HepG2 (cell line): ENCODE data around the gene NCKAP1. TPM values are rescaled to one million over a fixed set of nuclear protein-coding genes. Genes with fewer than 3 reads are reported as not detected.

Source experiments
- DRAP1 ChIP-seq: IDR thresholded peaks from 2 replicates; pipeline ENCODE4 v1.6.1; 2016; ENCODE audit warnings: missing genetic modification reagents, missing compliant biosample characterization
- HIC2 ChIP-seq: sonication (generic); formaldehyde crosslinking; IDR thresholded peaks from 2 replicates; pipeline ENCODE4 v1.9.0; 2022; ENCODE audit warnings: low read depth, missing genetic modification reagents
- IRF2 ChIP-seq: IDR thresholded peaks from 2 replicates; pipeline ENCODE4 v1.6.1; 2018; ENCODE audit warnings: missing genetic modification reagents, missing compliant biosample characterization
- NFKB2 ChIP-seq: sonication (generic); formaldehyde crosslinking; IDR thresholded peaks from 2 replicates; pipeline ENCODE4 v1.4.0; 2020; ENCODE audit warnings: missing genetic modification reagents, borderline replicate concordance
- PATZ1 ChIP-seq: sonication (generic); formaldehyde crosslinking; IDR thresholded peaks from 2 replicates; pipeline ENCODE4 v1.4.0; 2020; ENCODE audit warnings: missing genetic modification reagents
- POGZ ChIP-seq: sonication (generic); formaldehyde crosslinking; IDR thresholded peaks from 2 replicates; pipeline ENCODE4 v1.4.0; 2020; ENCODE audit warnings: mild to moderate bottlenecking, missing genetic modification reagents
- RAD51 ChIP-seq: fragments of 450-650 bp; IDR thresholded peaks from 2 replicates; pipeline ENCODE4 v1.6.1; 2016; ENCODE audit warnings: borderline replicate concordance
- SP1 ChIP-seq, 2 experiments: fragments of 450-650 bp in 1 of 2; sonication (generic) in 1 of 2; formaldehyde crosslinking in 1 of 2; IDR thresholded peaks; 2 replicates each; pipeline versions ENCODE4 v1.4.0 to v1.6.1; 2016 to 2020; ENCODE audit warnings: missing genetic modification reagents in 1 of 2
- SSRP1 ChIP-seq: IDR thresholded peaks from 2 replicates; pipeline ENCODE4 v1.6.1; 2016; ENCODE audit warnings: control low read depth
- SUZ12 ChIP-seq: fragments of 150-350 bp; IDR thresholded peaks from 2 replicates; pipeline ENCODE4 v1.6.1; 2014; ENCODE audit warnings: low read depth, low read length
- TFE3 ChIP-seq: IDR thresholded peaks from 2 replicates; pipeline ENCODE4 v1.6.1; 2016
- ZBTB44 ChIP-seq: sonication (generic); formaldehyde crosslinking; IDR thresholded peaks from 2 replicates; pipeline ENCODE4 v1.4.0; 2020; ENCODE audit warnings: missing genetic modification reagents
- ZFP82 ChIP-seq: sonication (generic); formaldehyde crosslinking; IDR thresholded peaks from 2 replicates; pipeline ENCODE4 v1.5.1; 2020; ENCODE audit warnings: mild to moderate bottlenecking, missing genetic modification reagents, borderline replicate concordance
- ZNF160 ChIP-seq: sonication (generic); formaldehyde crosslinking; IDR thresholded peaks from 2 replicates; pipeline ENCODE4 v1.8.0; 2022; ENCODE audit warnings: mild to moderate bottlenecking, inconsistent platforms, missing genetic modification reagents
- ZNF337 ChIP-seq: sonication (generic); formaldehyde crosslinking; IDR thresholded peaks from 2 replicates; pipeline ENCODE4 v1.5.1; 2020; ENCODE audit warnings: missing genetic modification reagents, low read depth, mild to moderate bottlenecking, borderline replicate concordance
- ZNF34 ChIP-seq: sonication (generic); formaldehyde crosslinking; IDR thresholded peaks from 2 replicates; pipeline ENCODE4 v1.4.0; 2020; ENCODE audit warnings: mild to moderate bottlenecking, missing genetic modification reagents, borderline replicate concordance
- ZNF740 ChIP-seq: sonication (generic); formaldehyde crosslinking; IDR thresholded peaks from 2 replicates; pipeline ENCODE4 v1.4.0; 2020; ENCODE audit warnings: missing genetic modification reagents
- ZNF800 ChIP-seq: sonication (generic); formaldehyde crosslinking; IDR thresholded peaks from 2 replicates; pipeline ENCODE4 v1.4.0; 2020; ENCODE audit warnings: missing genetic modification reagents
- polyA plus RNA-seq, 8 experiments: library from polyadenylated mRNA; depleted of rRNA in 3 of 8; stranded (reverse) in 7 of 8; unstranded in 1 of 8; fragments of >200 nt; fragmentation: Illumina TruSeq in 4 of 8; extraction: Trizol in 4 of 8; gene quantifications; 2 replicates each; pipeline versions ENCODE4 v1.2.1 to v1.2.3, GENCODE V29; 2011 to 2016; ENCODE audit warnings: low read depth in 4 of 8, missing spikeins in 1 of 8, mixed read lengths in 1 of 8; ENCODE audit not compliant: insufficient read depth in 1 of 8
- total RNA-seq, 5 experiments: library from RNA; depleted of rRNA; stranded (reverse); fragments of >200 nt; fragmentation: Illumina TruSeq; extraction: Trizol; gene quantifications; 2 replicates each; pipeline ENCODE4 v1.2.3, GENCODE V29; 2016; ENCODE audit warnings: low read depth in 1 of 5

Gene NCKAP1
- total and polyA plus RNA-seq, 2 of the 13 experiments (the other 11 are each of a cell fraction or from before 2014, with no cell fraction given): 72.1 to 96.3 TPM

GRCh38 chr2:183070942-183071844, 32.9 kb upstream of the NCKAP1 start (continued):
- TF ChIP-seq ZNF740 (CRISPR knock-in tag) (no peak), ZNF800 (CRISPR knock-in tag) (no peak), ZNF337 (no peak), SP1 (IDR thresholded peaks at IDR 0.05) (no peak), SP1 (CRISPR knock-in tag; IDR thresholded peaks at IDR 0.05) (no peak), DRAP1 (CRISPR knock-in tag) (0 out of 2 replicates have a peak, but pooled peaks have one; percentile 41), HIC2 (CRISPR knock-in tag) (no peak), RAD51 (no peak), IRF2 (CRISPR knock-in tag) (peak; percentile 73; the same call in 1 of the 2 replicates), SSRP1 (CRISPR knock-in tag) (0 out of 2 replicates have a peak, but pooled peaks have one; percentile 52), ZNF160 (no peak), ZBTB44 (0 out of 2 replicates have a peak, but pooled peaks have one; percentile 39), ZNF34 (CRISPR knock-in tag) (no peak), TFE3 (CRISPR knock-in tag) (peak; percentile 42; the same call in 1 of the 2 replicates), POGZ (CRISPR knock-in tag) (peak; percentile 72), ZFP82 (CRISPR knock-in tag) (no peak), PATZ1 (CRISPR knock-in tag) (0 out of 2 replicates have a peak, but pooled peaks have one; percentile 14), NFKB2 (peak; percentile 41; the same call in 1 of the 2 replicates), SUZ12 (no peak)
